WERI-Rb-1 (cell line): ENCODE measurements around the gene FZD7.
A peak's percentile ranks its signal among the peaks of the same experiment; 100 is the strongest.

ENCODE experiments used
- DNase-seq: peaks from one replicate; pipeline ENCODE4 v3.0.0-alpha.2; 2020
- H3K27ac ChIP-seq: fragments of 250-450 bp; sonication (Bioruptor Pico); 2 replicates; pipeline ENCODE4 v1.5.1; 2020; ENCODE audit warnings: mild to moderate bottlenecking, moderate library complexity
- H3K27me3 ChIP-seq: fragments of 250-450 bp; sonication (Bioruptor Pico); 2 replicates; pipeline ENCODE4 v1.5.1; 2021; ENCODE audit warnings: mild to moderate bottlenecking, low read depth, moderate library complexity; ENCODE audit not compliant: insufficient read depth, severe bottlenecking
- H3K36me3 ChIP-seq: fragments of 250-450 bp; sonication (Bioruptor Pico); 2 replicates; pipeline ENCODE4 v1.5.1; 2020; ENCODE audit warnings: mild to moderate bottlenecking, moderate library complexity
- H3K4me3 ChIP-seq: 2 replicates; pipeline ENCODE4 v1.5.1; 2011; ENCODE audit warnings: low read depth, mild to moderate bottlenecking, control low read depth, low read length
- H3K9me3 ChIP-seq: fragments of 250-450 bp; sonication (Bioruptor Pico); 2 replicates; pipeline ENCODE4 v1.5.1; 2021; ENCODE audit warnings: mild to moderate bottlenecking, moderate library complexity; ENCODE audit not compliant: severe bottlenecking
- CTCF ChIP-seq: IDR thresholded peaks from 2 replicates; pipeline ENCODE4 v1.5.1; 2011; ENCODE audit warnings: low read depth, mild to moderate bottlenecking, control low read depth, inconsistent platforms, low read length

FZD7 gene

DNA sequence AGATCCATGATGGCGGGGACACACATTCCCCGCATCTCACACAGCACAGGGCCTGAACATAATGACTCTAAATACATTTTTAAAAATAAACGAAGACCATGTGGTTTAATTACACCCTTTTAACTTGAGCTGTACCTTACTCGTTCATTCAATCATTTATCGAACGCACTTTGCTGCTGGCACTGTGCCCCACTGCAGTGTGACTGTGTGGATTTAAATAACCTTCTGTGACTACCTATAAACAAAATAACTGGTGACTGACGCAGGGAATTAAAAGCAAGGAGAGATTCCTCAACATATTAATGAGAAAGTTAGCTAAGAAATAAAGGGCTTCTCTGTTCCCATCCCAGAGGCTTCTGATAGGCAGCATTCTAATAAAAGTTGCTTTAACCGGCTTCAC lies 10.9 kb upstream of the FZD7 start:
- no peak for TF ChIP-seq CTCF
- Histone ChIP-seq H3K4me3 (no peak overlapping the region), H3K36me3 (no peaks in the 10 kb centered on the region), H3K27ac (peak overlapping the region; percentile 65), H3K27me3 (no peaks in the 10 kb centered on the region), H3K9me3 (no peaks in the 10 kb centered on the region)
- no peak for DNase-seq

DNA sequence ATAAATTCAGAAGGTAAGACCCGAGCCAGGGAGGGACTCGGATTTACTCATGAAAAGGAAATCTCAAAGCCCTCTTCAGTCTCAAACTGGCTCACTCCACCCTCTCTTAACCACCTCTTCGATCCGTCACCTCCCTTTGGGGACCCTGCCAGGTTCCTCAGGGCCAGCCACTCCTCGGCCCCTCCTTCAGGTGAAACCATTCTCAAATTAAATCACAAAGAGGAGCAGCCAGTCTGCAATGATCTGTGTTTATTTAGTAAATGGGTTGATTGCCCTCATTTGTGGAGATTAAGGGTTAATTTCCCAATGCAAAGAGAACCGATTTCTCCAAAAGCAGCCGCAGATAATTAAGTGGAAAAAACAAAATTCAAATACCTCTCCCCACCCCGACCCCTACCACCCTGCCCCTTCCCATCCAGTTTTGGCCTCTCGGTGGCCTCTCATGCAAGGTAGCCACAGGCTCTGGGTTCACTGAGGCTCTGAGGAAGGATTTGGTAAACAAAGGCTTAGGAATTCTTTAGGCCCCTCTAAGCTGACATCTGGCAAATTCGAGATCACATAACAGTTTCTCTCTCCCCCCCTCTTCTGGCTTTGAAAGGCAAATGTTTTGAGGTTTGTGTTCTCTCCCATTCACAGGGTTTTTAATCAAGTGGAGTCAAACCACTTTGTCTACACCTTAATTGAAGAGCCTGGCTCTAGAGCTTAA lies 10.3 kb upstream of the FZD7 start:
- H3K36me3 ChIP-seq, result no peaks in the 10 kb centered on the region
- no peak for TF ChIP-seq CTCF
- DNase-seq, result peak; percentile 51
- H3K27ac ChIP-seq, result peak overlapping the region; percentile 65
- H3K27me3 ChIP-seq, result no peaks in the 10 kb centered on the region
- H3K9me3 ChIP-seq, result no peaks in the 10 kb centered on the region
- no peak overlapping the region for H3K4me3 ChIP-seq

DNA sequence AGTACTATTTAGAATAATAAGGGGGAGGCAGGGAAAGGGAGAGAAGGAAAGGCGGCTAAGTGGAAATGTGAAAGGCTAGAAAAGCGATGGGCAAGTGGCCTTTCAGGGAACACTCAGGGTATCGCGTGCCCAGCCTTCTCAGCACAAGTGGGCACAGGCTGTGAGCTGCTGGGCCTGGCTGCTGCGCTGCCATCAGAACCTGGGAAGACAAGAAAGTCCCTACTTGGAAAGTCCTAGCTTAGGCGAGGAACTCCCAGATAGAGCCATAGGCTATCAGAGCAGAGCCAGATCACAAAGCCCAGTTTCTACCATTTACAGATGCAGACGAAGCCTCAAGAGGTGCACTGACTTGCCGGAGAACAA lies 9.8 kb upstream of the FZD7 start:
- Histone ChIP-seq H3K9me3 (no peaks in the 10 kb centered on the region), H3K27me3 (no peaks in the 10 kb centered on the region), H3K36me3 (no peaks in the 10 kb centered on the region), H3K27ac (peak overlapping the region; percentile 65), H3K4me3 (no peak overlapping the region)
- TF ChIP-seq CTCF, result no peak
- no peak for DNase-seq

GRCh38 chr2:202024871-202025270 lies 8.8 kb upstream of the FZD7 start:
- Histone ChIP-seq H3K9me3 (no peaks in the 10 kb centered on the region), H3K4me3 (no peak overlapping the region), H3K36me3 (no peaks in the 10 kb centered on the region), H3K27me3 (no peaks in the 10 kb centered on the region), H3K27ac (no peak overlapping the region)
- no peak for TF ChIP-seq CTCF
- no peak for DNase-seq

DNA sequence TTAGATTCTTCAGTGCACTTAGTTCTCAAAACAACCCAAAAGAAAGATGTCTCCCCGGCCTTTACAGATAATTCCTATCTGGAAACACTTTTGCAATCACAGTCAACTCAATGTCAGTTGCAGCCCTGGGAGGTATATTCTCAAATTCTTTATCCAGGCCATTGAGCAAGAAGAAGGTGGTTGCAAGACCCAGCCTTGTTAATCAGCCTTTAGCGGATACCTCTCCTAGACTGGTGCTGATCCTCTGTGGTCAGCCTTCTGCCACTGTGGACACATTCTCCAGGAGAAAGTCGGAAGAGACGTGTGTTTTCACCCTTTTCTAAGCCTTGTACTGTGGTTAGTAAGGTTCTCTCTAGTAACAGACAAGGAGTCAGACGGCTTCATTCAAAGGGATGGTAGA lies 7.8 kb upstream of the FZD7 start:
- no peak overlapping the region for H3K27ac ChIP-seq
- H3K9me3 ChIP-seq, result no peaks in the 10 kb centered on the region
- DNase-seq, result no peak
- no peaks in the 10 kb centered on the region for H3K27me3 ChIP-seq
- TF ChIP-seq CTCF, result no peak
- H3K36me3 ChIP-seq, result no peaks in the 10 kb centered on the region
- no peak overlapping the region for H3K4me3 ChIP-seq

DNA sequence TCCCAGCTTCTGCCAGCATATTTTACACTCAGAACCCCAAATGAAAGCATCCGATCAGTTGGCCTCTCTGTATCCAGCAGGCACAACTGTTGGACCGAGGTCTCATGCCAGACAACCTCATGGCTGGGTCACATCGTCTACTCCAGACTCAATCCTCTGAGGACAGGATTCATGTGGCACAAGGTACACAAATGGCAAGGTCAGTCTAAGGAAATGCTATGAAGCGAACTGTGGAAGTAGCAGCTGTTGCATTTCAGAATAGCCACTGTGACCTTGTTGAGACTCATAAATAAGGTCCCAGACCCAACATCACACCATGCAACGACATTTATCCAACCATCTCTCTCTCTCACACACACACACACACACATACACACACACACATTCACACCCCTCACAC lies 7.1 kb upstream of the FZD7 start:
- Histone ChIP-seq H3K27me3 (no peaks in the 10 kb centered on the region), H3K36me3 (no peaks in the 10 kb centered on the region), H3K9me3 (no peaks in the 10 kb centered on the region), H3K4me3 (no peak overlapping the region), H3K27ac (no peak overlapping the region)
- no peak for TF ChIP-seq CTCF
- DNase-seq, result no peak
